Neural progenitor cell (in vitro differentiated cells): ENCODE results near the gene DNAJC5. TPM values are rescaled to one million over a fixed set of nuclear protein-coding genes. Genes with fewer than 3 reads are reported as not detected.

Experiments
- DNase-seq: peaks from one replicate; pipeline ENCODE4 v3.0.0-alpha.2; 2016; ENCODE audit warnings: low spot score
- H2AFZ ChIP-seq: fragments of 200-600 bp; sonication (generic); replicated peaks from 2 replicates; pipeline ENCODE4 v1.6.1; 2016; ENCODE audit warnings: antibody characterized with exemption
- H3F3A ChIP-seq: fragments of 200-600 bp; sonication (generic); 2 replicates; pipeline ENCODE4 v1.6.1; 2016; ENCODE audit warnings: antibody characterized with exemption, low read depth
- H3K27ac ChIP-seq: fragments of 200-600 bp; sonication (generic); 2 replicates; pipeline ENCODE4 v1.5.1; 2016; ENCODE audit warnings: mild to moderate bottlenecking
- H3K27me3 ChIP-seq: fragments of 200-600 bp; sonication (generic); 2 replicates; pipeline ENCODE4 v1.6.1; 2016; ENCODE audit warnings: mild to moderate bottlenecking, moderate library complexity
- H3K36me3 ChIP-seq: fragments of 200-600 bp; sonication (generic); 2 replicates; pipeline ENCODE4 v1.5.1; 2016
- H3K4me1 ChIP-seq: fragments of 200-600 bp; sonication (generic); 2 replicates; pipeline ENCODE4 v1.6.1; 2016; ENCODE audit warnings: mixed run types
- H3K4me2 ChIP-seq: fragments of 200-600 bp; sonication (generic); 2 replicates; pipeline ENCODE4 v1.6.1; 2016
- H3K4me3 ChIP-seq: fragments of 200-600 bp; sonication (generic); 2 replicates; pipeline ENCODE4 v1.5.1; 2016
- H3K79me2 ChIP-seq: fragments of 200-600 bp; sonication (generic); 2 replicates; pipeline ENCODE4 v1.6.1; 2016; ENCODE audit warnings: low read depth
- H3K9ac ChIP-seq: fragments of 200-600 bp; sonication (generic); 2 replicates; pipeline ENCODE4 v1.6.1; 2016
- H3K9me3 ChIP-seq: fragments of 200-600 bp; sonication (generic); 2 replicates; pipeline ENCODE4 v1.5.1; 2016; ENCODE audit warnings: low read depth
- H4K20me1 ChIP-seq: fragments of 200-600 bp; sonication (generic); 2 replicates; pipeline ENCODE4 v1.6.1; 2016; ENCODE audit warnings: low read depth
- H3K27ac Mint-ChIP-seq: 3 replicates; pipeline ENCODE4 v1.8.0; 2021; ENCODE audit warnings: mixed read lengths
- H3K27me3 Mint-ChIP-seq: 2 replicates; pipeline ENCODE4 v1.8.0; 2022; ENCODE audit warnings: low read depth, mild to moderate bottlenecking, inconsistent platforms, moderate library complexity, mixed read lengths; ENCODE audit not compliant: insufficient read depth
- H3K36me3 Mint-ChIP-seq: 3 replicates; pipeline ENCODE4 v1.8.0; 2021; ENCODE audit warnings: mixed read lengths
- H3K4me1 Mint-ChIP-seq: 3 replicates; pipeline ENCODE4 v1.8.0; 2021; ENCODE audit warnings: mixed read lengths
- H3K4me3 Mint-ChIP-seq: 3 replicates; pipeline ENCODE4 v1.8.0; 2021; ENCODE audit warnings: mild to moderate bottlenecking, moderate library complexity, mixed read lengths
- H3K9me3 Mint-ChIP-seq: 3 replicates; pipeline ENCODE4 v1.8.0; 2020; ENCODE audit warnings: mixed read lengths
- CTCF ChIP-seq: fragments of 200-600 bp; sonication (generic); IDR thresholded peaks from 2 replicates; pipeline ENCODE4 v1.5.1; 2017; ENCODE audit warnings: antibody characterized with exemption, mild to moderate bottlenecking
- EZH2 ChIP-seq: fragments of 200-600 bp; sonication (generic); IDR thresholded peaks from 2 replicates; pipeline ENCODE4 v1.6.1; 2017; ENCODE audit warnings: antibody characterized with exemption, mild to moderate bottlenecking, moderate library complexity
- EZH2phosphoT487 ChIP-seq: fragments of 200-600 bp; sonication (generic); IDR thresholded peaks from 2 replicates; pipeline ENCODE4 v1.6.1; 2017; ENCODE audit warnings: antibody characterized with exemption
- total RNA-seq: library from RNA; depleted of rRNA; stranded (reverse); fragments of >200 nt; gene quantifications from 2 replicates; pipeline ENCODE4 v1.2.3, GENCODE V29; 2015; ENCODE audit warnings: low replicate concordance

The DNAJC5 gene
- total RNA-seq, 1 donor from 2014 or later = 17.2 TPM

- H3K36me3 ChIP-seq = no peaks in the 10 kb centered on the region
- peak overlapping the region; percentile 100 for H3K4me2 ChIP-seq
- DNase-seq = peak; percentile 70
- H2AFZ ChIP-seq = peak overlapping the region; percentile 96
- peaks cover 67% of the 10 kb centered on the region for H4K20me1 ChIP-seq
- H3K4me1 Mint-ChIP-seq = peaks cover 25% of the 10 kb centered on the region
- H3K9me3 Mint-ChIP-seq = no peaks in the 10 kb centered on the region
- TF ChIP-seq CTCF (peak; percentile 54), EZH2 (no peak)
- H3K9ac ChIP-seq = peak overlapping the region; percentile 93
- no peak overlapping the region for H3K27ac ChIP-seq
- no peaks in the 10 kb centered on the region for H3K9me3 ChIP-seq
- H3K79me2 ChIP-seq = peaks cover 58% of the 10 kb centered on the region
- peak overlapping the region; percentile 100 for H3K4me3 ChIP-seq
- H3F3A ChIP-seq = peaks cover 31% of the 10 kb centered on the region
- no peak overlapping the region for H3K27ac Mint-ChIP-seq
- H3K27me3 Mint-ChIP-seq = peaks cover 2% of the 10 kb centered on the region
- H3K27me3 ChIP-seq = no peaks in the 10 kb centered on the region
- peaks cover 24% of the 10 kb centered on the region for H3K4me1 ChIP-seq
- H3K36me3 Mint-ChIP-seq = peaks cover 5% of the 10 kb centered on the region
- H3K4me3 Mint-ChIP-seq = peak overlapping the region; percentile 87
Measured at GRCh38 chr20:63955281-63955826, 60.4 kb downstream of the DNAJC5 start.

GRCh38 chr20:63955827-63956663 is 61.1 kb downstream of the DNAJC5 start, which contains the start of gene UCKL1:
Gene UCKL1, minus strand, starts transcription at chr20:63956416. Its CDS starts 44 bp downstream, at chr20:63956372.
- Histone ChIP-seq H3K4me1 (peaks cover 24% of the 10 kb centered on the region), H3K4me3 (peak within 1 kb of the TSS; percentile 100), H3K9me3 (no peaks in the 10 kb centered on the region), H3K36me3 (no peaks in the 10 kb centered on the region), H3F3A (peaks cover 31% of the 10 kb centered on the region), H3K4me2 (peak within 1 kb of the TSS; percentile 100), H3K27me3 (no peaks in the 10 kb centered on the region), H4K20me1 (peaks cover 60% of the 10 kb centered on the region), H3K9ac (peak within 1 kb of the TSS; percentile 93), H2AFZ (peak within 1 kb of the TSS; percentile 96), H3K79me2 (peaks cover 51% of the 10 kb centered on the region), H3K27ac (no peak within 1 kb of the TSS)
- TF ChIP-seq CTCF (peak; percentile 9), EZH2 (no peak)
- Mint-ChIP-seq H3K4me1 (peaks cover 25% of the 10 kb centered on the region), H3K4me3 (peak within 1 kb of the TSS; percentile 87), H3K27ac (no peak within 1 kb of the TSS), H3K27me3 (peaks cover 2% of the 10 kb centered on the region), H3K9me3 (no peaks in the 10 kb centered on the region), H3K36me3 (peaks cover 5% of the 10 kb centered on the region)
- DNase-seq = peak; percentile 98

GRCh38 chr20:63956664-63957003 is 61.7 kb downstream of the DNAJC5 start:
- H3K9me3 Mint-ChIP-seq = no peaks in the 10 kb centered on the region
- peaks cover 45% of the 10 kb centered on the region for H3K79me2 ChIP-seq
- no peak overlapping the region for H3K27ac Mint-ChIP-seq
- H3F3A ChIP-seq = peaks cover 31% of the 10 kb centered on the region
- H3K27ac ChIP-seq = no peak overlapping the region
- H3K4me3 ChIP-seq = peak overlapping the region; percentile 100
- peaks cover 24% of the 10 kb centered on the region for H3K4me1 ChIP-seq
- H3K27me3 Mint-ChIP-seq = peaks cover 2% of the 10 kb centered on the region
- no peak for TF ChIP-seq CTCF
- TF ChIP-seq EZH2phosphoT487 = no peak
- no peak for TF ChIP-seq EZH2
- H3K9ac ChIP-seq = no peak overlapping the region
- H2AFZ ChIP-seq = no peak overlapping the region
- no peaks in the 10 kb centered on the region for H3K9me3 ChIP-seq
- H3K36me3 ChIP-seq = no peaks in the 10 kb centered on the region
- peaks cover 55% of the 10 kb centered on the region for H4K20me1 ChIP-seq
- no peak for DNase-seq
- peaks cover 5% of the 10 kb centered on the region for H3K36me3 Mint-ChIP-seq
- peaks cover 25% of the 10 kb centered on the region for H3K4me1 Mint-ChIP-seq
- peak overlapping the region; percentile 81 for H3K4me2 ChIP-seq
- H3K4me3 Mint-ChIP-seq = peak overlapping the region; percentile 86
- H3K27me3 ChIP-seq = no peaks in the 10 kb centered on the region
